ENCODE data around the gene SLC22A17.

The SLC22A17 gene

DNA sequence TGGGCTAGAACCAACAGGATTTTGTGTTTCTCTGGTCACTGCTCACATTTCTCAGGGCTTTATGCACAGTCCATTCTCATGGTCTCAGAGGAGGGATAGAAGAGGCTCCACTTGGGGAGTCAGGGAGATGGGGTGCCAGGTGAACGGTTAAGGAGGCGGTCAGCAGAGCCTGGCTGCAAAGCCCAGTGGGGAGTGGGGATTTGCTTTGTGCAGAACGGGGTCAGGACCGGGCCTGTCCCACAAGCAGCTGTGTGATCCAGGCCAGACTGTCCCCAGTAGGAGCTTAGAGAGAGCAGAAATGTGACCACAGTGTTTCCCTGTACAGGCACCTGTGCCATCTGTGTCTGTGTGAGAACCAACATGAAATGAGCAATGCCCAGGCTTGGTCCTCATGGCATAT, 28.3 kb upstream of the SLC22A17 start:
- DNase-seq: no peak

DNA sequence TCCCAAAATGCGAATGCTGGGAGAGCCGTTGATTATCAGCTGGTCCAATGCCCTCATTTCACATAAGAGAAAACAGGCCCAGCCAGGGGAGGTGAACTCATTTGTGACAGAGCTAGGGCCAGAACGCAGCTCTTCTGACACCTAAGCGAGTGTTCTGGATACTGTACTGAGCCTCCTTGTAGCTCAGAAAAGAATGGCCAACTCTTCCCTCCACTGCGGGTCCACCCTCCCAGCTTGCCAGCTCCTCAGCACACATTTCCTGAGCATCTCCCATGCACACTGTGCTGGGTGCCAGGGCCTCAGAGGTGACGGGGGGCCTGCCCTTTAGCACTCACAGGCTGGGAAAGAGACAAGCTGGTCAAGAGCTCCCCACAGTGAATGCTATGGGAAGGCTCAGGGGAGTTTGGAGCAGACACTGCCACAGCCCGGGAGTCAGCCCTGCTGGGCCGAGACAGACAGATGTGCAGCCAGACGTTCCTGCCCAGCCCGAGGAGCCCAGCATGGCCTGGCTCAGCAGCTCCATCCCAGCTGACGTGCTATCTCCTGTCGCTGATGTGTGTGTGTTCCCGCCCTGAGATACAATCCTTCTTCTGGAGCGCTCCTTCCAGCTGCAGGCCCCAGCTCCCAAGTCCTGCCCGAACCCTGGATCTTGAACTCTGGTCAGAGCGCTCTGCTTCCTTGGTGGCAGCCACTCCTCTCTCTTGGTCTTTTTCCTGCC, 27.7 kb upstream of the SLC22A17 start:
- DNase-seq: no peak

DNA sequence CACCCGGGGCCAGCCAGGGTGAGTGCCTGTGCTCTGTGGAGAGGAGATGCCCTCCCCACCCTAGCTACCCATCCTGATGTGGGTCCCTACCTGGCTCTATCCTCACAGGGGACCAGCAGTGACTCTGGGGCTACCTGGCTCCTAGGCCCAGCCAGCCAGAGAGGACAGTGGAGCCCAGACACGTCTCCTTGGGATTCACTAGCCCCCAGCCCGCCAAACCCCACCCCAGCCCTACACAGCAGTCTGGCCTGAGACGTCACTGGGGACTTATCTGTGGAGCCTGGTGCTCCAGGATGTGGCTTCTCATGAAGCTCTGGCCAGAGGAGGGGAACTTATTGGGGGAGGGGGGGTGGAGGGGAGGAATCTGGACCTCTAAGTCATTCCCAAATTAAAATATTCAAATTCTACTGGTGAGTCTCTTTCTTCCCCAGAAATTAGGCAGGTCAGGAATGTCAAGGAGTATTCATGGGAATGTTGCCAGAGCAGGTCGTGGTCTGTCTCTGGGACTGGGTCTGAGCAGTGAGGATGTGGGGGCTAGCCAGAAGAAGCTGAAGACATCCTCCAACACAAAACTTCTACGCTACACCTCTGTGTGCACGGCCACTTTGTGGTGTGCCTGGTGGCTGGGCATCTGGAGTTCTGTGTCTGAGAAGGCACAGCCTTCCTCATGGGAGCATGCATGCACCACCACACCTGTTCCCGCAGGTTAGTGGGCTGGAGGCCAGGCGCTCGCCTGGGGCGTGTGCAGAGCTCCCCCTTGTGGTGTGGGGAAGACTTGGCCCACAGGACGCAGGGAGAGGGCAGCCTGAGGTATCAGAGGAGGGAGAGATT, 26.9 kb upstream of the SLC22A17 start:
- peak; percentile 73 for DNase-seq

DNA sequence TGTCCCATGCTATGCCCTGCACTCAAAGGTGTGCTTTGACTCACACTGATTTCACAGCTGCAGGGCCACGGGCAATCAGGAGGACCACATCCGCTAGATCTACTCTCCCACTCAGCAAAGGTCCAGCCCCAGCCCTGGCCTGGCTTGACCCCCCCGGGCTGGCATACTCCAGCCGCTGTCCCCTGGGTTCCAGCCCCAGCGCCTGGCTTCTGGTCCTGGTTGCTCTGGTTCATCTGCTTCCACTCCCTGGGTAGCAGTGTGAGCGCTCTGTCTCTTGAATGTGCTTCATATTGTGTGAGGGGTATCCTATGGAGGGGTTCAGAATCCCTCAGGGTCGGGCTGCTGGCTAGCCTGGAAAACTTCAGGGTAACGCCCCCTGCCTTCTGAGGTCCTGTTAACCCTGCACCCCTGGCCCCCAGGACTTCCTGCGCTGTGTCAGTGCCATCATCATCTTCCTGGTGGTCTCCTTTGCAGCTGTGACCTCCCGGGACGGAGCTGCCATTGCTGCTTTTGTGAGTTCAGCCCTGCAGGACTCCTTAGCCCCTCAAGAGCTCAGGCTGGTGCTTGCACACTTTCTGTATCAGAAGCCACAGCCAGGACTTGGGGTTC, 26.0 kb upstream of the SLC22A17 start:
- no peak for DNase-seq

DNA sequence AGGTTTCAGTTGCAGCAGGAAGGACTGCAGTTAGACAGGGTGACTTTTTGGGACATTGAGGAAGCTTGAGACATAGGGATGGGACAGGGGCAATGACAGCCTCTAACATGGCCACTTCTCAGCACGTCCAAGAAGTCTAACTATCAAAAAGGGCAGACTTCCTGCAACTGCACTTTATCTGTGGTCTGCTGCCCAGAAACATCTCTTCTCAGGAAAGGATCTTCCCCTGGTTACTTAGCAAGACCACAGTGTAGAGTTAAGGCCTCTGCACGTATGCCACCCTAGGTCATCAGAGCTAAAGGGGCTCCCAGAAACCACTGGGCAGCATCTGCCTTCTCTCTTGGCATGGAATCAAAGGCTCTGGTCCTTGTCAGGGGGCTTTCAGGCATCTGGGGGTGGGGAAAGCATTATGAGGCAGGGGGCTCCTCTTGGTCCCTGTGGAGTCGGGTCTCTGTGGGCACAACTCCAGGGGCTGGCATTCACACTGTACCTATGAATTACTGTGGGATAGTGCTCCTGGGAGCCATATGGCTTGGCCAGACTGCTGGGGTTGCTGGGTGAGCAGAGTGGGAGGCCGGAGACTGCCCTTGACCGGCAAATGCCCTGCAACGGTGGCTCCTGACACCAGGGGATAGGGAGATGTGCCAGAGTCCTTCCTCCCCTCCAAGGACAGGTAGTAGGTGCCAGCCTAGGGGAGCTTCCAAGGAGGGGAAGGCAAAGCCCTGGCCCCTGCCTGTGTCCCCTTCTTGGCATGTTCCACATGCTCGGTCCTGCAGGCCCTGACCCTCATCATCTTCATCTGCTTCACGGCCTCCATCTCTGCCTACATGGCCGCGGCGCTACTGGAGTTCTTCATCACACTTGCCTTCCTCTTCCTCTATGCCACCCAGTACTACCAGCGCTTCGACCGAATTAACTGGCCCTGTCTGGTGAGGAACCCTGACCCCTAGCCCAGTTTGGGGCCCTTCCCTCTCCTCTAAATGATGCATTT, 25.2 kb upstream of the SLC22A17 start:
- no peak for DNase-seq

DNA sequence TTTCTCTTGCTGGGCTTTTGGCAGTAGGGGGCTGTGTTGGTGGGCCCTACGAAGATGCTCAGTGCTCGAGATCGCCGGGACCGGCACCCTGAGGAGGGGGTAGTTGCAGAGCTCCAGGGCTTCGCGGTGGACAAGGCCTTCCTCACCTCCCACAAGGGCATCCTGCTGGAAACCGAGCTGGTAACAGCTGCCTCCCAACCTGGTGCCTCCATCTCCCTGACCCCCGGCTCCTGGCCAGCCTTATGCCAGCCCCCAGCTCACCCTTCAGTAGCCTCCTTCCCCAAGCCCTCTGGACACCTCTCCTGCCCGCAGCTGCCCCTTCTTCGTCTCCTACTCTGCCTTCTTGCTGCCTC, 24.5 kb upstream of the SLC22A17 start:
- no peak for DNase-seq

DNA sequence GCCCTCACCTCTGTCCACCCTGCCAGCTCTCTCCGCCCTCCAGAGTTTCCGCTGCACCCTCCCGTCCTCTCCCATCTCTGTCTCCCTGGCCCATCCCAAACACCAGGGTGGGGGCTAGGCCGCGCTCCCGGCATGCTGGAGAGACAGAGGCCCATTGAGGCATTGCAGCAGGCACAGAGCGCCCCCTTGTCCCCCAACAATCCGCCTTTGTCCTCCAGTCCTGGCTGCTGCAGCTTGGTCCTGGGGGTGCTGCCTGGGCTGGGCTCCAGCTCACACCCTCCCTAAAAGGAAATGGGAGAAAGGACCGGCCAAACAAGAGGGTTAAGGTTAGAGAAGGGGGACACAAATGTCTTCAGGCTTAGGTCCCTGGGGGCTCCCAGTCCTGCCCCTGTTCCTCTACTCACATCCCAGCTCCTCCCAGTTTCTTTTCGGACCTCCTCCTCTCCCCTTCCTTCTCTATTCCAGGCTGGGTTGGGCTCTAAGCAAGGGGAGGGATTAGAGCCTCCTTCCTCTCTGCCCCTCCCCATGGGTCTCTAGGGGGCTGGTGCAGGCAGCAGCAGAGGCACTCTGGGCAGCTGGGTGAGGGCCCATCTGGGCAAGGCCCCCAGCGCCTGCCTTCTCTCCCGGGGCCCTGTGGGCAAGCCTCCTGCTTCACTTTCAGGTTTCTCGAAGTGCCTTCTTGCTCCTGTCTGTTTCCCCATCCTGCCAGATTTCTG, 24.0 kb upstream of the SLC22A17 start, which contains the start of gene CMTM5:
Gene CMTM5, plus strand, starts transcription at position 565 of the 716 bp plus-strand sequence. CDS start 206 bp downstream, outside the sequence.
- peak; percentile 50 for DNase-seq

DNA sequence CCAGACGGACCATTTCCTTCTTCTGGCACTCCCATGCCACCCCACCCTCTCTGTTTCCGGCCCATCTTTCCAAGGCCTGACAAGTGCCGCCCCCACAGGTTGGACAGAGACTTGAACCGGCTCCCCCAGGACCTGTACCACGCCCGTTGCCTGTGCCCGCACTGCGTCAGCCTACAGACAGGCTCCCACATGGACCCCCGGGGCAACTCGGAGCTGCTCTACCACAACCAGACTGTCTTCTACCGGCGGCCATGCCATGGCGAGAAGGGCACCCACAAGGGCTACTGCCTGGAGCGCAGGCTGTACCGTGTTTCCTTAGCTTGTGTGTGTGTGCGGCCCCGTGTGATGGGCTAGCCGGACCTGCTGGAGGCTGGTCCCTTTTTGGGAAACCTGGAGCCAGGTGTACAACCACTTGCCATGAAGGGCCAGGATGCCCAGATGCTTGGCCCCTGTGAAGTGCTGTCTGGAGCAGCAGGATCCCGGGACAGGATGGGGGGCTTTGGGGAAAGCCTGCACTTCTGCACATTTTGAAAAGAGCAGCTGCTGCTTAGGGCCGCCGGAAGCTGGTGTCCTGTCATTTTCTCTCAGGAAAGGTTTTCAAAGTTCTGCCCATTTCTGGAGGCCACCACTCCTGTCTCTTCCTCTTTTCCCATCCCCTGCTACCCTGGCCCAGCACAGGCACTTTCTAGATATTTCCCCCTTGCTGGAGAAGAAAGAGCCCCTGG, 23.0 kb upstream of the SLC22A17 start:
- no peak for DNase-seq

DNA sequence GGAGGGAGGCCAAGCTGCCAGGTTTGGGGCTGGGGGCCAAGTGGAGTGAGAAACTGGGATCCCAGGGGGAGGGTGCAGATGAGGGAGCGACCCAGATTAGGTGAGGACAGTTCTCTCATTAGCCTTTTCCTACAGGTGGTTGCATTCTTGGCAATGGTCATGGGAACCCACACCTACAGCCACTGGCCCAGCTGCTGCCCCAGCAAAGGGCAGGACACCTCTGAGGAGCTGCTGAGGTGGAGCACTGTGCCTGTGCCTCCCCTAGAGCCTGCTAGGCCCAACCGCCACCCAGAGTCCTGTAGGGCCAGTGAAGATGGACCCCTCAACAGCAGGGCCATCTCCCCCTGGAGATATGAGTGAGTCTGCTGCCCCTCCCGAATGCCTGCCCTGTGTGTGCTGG, 20.4 kb upstream of the SLC22A17 start:
- no peak for DNase-seq

DNA sequence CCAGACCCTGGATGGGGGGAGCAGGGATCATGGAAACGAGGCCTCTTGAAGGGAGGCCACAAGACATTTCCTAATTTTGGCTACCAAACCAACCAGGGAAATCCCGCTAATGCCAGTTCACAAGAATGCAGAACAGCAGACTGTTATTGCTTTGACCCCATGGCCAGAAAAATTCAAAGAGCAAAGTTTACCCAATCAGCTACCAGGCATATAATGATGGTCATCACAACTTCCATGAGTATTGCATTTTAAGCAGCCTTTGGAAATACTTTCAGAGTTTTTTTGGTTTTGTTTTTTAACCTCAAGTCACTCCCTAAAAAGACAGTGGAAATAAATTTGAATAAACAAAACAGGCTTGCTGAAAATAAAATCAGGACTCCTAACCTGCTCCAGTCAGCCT, 19.8 kb upstream of the SLC22A17 start, which contains the start of gene IL25:
Gene IL25, plus strand, starts transcription at position 301 of the 400 bp plus-strand sequence.
- DNase-seq: no peak

DNA sequence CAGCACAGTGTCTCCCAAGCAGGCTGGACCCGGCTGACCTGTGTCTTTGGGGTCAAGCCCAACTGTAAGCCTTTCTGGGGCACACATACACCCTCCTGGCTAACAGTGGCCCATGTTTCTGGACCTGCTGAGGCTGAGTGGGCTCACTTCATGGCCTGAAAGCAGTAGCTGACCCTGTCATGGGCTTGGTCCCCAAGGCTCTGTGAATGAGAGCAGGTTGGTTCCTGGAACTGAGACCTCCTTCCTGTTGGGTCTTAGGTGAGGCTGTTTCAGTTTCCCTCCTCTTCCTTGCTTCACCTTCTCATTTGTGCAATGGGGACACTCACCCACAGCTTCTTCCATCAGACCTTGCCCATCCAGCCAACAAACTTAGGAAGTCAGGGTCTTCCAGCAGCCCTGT, 19.2 kb upstream of the SLC22A17 start:
- DNase-seq: no peak

DNA sequence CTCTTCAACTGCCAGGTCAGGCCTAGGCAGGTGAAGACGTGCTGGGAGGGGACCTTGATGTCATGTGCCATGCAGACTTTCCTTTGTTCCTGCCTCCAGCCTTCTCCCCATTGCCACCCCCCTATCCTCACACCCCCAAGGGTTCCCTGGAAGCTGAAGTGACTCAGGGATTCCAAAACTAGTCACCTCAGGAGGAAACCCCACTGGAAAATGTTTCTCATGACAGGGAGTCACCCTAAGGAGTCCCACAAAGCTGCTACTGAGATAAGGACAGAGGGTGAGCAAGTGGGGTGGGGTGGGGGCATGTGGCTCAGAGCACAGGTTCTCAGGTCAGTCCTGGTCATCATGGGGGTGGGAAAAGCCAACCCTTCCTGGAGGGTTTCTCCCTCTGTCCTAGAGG, 17.5 kb upstream of the SLC22A17 start:
- DNase-seq: no peak

DNA sequence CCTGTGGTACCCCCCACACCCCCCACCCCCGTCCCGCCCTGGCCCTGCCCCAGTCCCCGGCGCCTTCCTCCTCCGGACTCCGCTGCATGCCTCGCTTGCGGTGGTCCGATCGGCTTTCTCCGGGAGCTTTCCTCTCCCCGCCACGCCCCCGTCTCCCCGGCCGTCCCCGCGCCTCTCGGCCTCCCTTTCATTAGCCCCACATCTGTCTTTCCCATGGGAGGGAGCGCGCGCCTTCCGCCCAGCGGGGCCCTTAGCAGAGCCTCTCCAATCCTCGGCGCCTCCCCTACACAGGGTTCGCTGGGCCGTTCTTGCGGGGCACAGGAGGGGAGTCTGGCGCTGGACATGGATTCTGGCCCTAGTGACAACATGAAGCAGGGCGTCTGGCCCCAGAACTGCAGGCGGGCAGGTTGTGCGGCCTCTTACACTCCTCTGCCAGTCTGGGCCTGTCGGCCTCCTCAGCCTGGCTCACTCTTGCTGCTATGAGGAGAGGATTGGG, 13.8 kb upstream of the SLC22A17 start:
- peak; percentile 65 for DNase-seq

DNA sequence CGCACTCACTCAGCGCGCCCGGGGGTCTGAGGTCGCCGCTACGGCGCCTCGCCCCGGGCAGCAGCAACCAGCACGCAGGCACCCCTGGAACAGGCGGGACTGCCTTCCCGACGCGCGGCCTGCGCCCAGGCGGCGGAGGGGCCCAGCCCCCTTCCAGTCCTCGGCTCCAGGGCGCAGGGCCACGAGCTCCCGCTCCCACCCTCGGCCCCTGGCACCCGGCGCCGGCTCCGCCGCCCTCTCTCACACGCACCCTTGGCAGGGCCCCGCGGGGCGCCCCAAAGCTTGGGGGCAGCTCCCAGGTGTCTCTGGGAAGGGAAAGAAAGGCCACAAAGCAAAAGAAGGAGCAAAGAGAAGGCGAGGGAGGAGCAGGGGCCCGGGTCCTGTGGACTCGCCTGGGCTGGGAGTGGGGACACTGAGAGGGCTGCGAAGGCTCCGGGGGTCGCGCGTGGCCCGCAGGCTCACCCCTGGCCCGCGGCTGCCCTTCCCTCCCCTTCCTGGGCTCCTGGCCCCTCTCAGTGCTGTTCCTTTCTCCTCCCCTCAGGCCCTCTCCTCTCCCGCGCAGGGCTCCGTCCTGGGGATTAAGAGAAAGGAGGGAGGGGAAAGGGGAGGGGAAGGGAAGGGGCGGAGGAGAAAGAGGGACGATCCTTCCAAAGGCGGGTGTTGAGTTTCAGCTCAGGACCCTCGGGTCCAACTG, 13.2 kb upstream of the SLC22A17 start:
- DNase-seq: peak; percentile 63

DNA sequence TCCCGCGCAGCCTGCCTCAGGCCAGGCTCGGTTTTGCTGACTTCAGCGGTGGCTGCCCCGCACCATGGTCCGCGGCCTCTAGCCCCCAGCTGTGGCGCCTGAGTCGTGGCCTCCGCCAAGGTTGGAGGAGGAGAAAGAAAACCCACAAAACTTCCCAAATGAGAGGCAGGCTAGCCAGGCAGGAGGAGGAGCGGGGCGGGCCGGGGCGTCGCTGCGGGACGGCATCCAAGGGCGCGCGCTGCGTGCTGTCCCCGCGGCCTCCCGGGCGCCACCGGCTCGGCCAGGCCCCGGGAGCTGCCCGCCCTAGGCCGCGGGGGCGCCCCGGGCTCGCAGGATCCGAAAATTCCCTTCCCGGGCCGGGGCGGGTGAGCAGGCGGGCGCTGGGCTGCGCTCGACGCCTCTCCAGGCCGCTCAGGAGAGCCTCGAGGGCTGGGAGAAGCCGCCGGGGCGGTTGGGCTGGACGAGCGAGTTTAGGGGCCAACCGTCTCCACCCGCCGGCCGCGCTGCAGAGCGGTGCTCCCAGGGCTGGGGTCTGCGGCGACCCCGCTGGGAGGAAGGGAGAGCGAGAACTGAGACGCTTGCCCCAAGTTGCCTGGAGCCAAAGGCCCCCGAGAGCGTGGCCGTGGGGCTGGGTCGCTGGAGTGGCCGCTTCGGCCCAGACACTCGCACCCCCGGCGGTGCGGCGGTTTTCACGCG, 12.5 kb upstream of the SLC22A17 start, which contains the start of gene EFS:
Gene EFS, minus strand, starts transcription at position 137 of the 696 bp plus-strand sequence. CDS start 147 bp downstream, outside the sequence.
- DNase-seq: no peak

DNA sequence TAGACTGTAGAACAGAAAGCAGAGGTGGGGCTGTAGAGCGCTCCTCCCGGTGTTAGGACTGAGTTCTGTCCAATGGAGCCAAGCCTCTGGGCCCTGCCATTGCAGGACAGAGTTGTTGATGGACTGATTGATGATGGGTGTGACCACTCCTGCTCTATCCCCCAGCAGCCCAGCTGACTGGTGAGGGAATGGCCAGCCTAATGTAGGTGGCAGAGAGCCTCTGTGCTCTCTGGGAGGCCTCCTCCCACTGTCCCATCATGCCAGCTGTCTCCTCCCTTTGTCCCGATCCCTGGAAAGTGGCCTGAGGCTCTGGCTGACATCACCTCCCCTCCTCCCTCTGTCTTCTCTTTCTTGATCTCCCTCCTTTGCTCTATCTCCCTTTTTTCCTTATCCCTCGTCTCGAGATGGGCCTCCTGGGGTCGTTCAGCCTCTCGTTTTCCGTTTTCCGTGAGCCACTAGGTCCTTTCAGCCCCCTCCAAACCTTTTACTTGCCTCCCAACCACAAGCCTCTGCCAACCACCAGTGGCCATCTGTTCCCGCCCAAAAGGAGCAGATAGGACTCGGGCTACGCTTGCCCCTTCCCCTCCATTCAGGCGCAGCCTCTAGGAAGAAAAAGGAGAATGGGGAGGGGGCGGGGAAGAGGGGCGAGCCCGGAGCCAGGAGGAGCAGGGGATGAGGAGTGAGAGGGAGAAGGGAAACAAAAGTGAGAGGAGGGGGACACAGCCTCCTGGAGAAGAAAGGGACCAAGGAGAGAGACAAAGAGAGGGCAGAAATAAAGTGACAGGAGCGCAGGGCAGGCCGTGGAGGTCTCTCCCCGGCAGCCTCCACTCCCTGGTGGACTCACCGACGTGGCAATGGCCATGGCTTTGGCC, 11.7 kb upstream of the SLC22A17 start:
- no peak for DNase-seq

DNA sequence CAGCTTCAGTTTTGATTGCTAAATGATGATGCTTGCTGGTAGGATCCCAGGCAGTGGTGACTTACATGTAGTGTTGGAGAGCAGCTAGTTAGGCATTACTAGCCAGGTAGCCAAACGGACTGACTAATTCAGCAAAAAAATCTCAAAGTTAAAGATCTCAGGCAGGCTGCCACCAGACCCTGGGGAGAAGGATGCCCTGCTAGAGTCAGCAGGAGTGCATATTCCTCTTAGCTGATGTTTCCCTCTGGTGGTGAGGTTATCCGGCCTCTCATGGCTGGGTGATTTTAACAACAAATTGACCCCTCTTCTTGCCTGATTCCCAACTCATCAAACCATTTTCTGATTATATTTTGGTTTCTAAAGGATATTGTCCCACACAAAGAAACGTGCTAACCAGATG, 9.5 kb upstream of the SLC22A17 start:
- DNase-seq: no peak

DNA sequence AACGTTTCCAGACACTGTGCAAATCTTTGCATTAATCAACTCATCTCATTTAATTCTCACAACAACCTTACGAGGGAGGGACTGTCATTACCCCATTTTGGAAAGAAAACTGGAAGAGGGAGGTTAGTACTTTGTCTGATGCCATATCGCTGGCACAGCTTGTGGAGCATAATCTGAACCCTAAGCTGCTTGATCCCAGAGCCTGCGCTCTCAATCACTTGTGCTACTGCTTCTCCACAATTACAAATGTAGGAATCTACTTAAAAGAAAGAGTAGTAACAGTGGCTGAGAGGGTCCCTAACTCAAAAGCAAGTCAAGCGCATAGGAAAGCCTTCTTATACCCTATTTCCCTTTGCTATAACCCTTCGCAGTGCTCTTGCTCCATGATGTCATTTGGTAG, 9.1 kb upstream of the SLC22A17 start:
- DNase-seq: no peak

DNA sequence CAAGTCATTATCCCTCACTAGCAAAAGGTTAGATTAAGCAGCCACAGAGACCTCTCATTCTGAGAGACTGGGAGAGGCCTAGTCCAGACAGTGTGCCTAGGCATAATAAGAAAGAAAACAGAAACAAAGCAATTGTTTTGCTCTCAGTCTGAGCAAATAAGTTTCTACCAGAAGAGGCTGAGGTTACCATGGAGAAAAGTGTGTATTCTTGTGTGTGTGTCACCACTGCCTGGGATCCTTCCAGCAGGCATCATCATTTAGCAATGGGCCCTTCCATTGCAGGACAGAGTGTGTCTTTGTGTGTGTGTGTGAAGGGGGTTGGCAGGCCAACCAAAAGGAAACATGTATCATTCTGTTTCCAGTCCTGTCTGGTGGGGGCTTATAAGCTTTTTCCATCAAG, 8.6 kb upstream of the SLC22A17 start:
- DNase-seq: no peak
